Measurements from ENCODE around the gene SEZ6. TPM values are rescaled to one million over a fixed set of nuclear protein-coding genes. Genes with fewer than 3 reads are reported as not detected.
A peak's percentile ranks its signal among the peaks of the same experiment; 100 is the strongest.

Gene SEZ6
- total and polyA plus RNA-seq, 10 of the 15 experiments (the other 5 are each of a cell fraction or from before 2014, with no cell fraction given): 0.05 to 0.87 (median 0.17) TPM; not detected in 4

DNA sequence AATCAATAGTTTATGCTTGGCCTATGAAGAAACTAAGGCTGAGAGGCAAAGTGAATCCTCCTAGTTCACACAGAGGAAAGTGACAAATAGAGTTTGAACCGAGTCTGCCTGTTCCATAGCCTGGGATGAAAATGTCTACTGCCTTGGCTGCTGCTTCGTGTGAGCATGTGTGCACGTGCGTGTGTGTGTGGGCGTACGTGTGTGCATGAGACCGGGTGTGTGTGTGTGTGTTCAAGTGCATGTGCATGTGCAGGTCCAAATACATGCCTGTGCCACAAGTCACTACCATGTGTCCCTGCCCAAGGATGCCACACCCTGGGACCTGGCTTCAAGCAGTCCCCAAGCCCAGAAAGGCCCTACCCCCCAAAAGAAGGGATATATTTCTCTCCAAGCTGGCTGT, 13.6 kb downstream of the SEZ6 start:
- TF ChIP-seq CHD1 (IDR thresholded peaks at IDR 0.05; ENCODE audit: low read depth, low read length): no peak
- TF ChIP-seq BHLHE40 (IDR thresholded peaks at IDR 0.05; ENCODE audit: borderline replicate concordance in 1 of 2, low read depth in 2 of 2, low read length in 1 of 2): 0 out of 4 replicates have a peak, but pooled peaks of 1 of the 2 experiments have one; percentile 11
- Histone ChIP-seq H3K9me3 (replicated peaks; ENCODE audit: control insufficient read depth, insufficient read depth, low read length) (no peaks in the 10 kb centered on the region), H3K27ac (ENCODE audit: control insufficient read depth, insufficient read depth) (no peak overlapping the region), H3K79me2 (ENCODE audit: control insufficient read depth, insufficient read depth, low read length) (no peaks in the 10 kb centered on the region), H3K4me3 (no peak overlapping the region), H3K4me2 (ENCODE audit: control insufficient read depth, insufficient read depth) (no peak overlapping the region), H3K36me3 (ENCODE audit: control insufficient read depth in 2 of 2, insufficient read depth in 2 of 2, low read length in 1 of 2) (no peaks in the 10 kb centered on the region), H4K20me1 (ENCODE audit: control insufficient read depth, insufficient read depth) (no peaks in the 10 kb centered on the region), H3K4me1 (ENCODE audit: control insufficient read depth, insufficient read depth, low read length) (peaks cover 4% of the 10 kb centered on the region; the same call in 1 of the 2 replicates), H2AFZ (ENCODE audit: control insufficient read depth, low read depth, low read length) (no peak overlapping the region), H3K27me3 (replicated peaks in 1 of 2; ENCODE audit: control insufficient read depth in 2 of 2, insufficient read depth in 2 of 2, low read length in 1 of 2) (no peaks in the 10 kb centered on the region; a peak in 1 of 4 replicates), H3K9ac (ENCODE audit: control insufficient read depth, insufficient read depth, low read length) (no peak overlapping the region)
- CTCF ChIA-PET: interaction anchor here (0.5 kb wide), 1 partner anchor 12 kb away, joined by 4 read pairs; no protein-coding TSS in a partner anchor
- BruUV-seq (replicated peaks): no TSS peak
- in situ Hi-C loops (cut with MboI) (no loop called here), intact Hi-C loops (cut with micrococcal nuclease; ENCODE audit: unreplicated experiment) (no loop called here)
- 40% methylated on average over 7 of the region's 7 CpGs for WGBS (ENCODE audit: insufficient coverage, insufficient replicate concordance, low lambda C conversion rate, missing lambda C conversion rate)
- FAIRE-seq (no peak), DNase-seq (ENCODE audit: low read depth, low spot score) (no peak), ATAC-seq (no peak)
- POLR2A ChIA-PET: interaction anchor here (0.6 kb wide), 1 partner anchor 441 kb away, joined by 4 read pairs; no protein-coding TSS in a partner anchor
- RAD21 ChIA-PET (ENCODE audit: unreplicated experiment): no interaction called here
- SMC1A ChIA-PET (ENCODE audit: uncharacterized antibody, unreplicated experiment): no interaction called here

- TF ChIP-seq ZNF207 (IDR thresholded peaks at IDR 0.05; ENCODE audit: borderline replicate concordance) (no peak), E2F4 (IDR thresholded peaks at IDR 0.05; ENCODE audit: low read depth, low read length) (no peak), CBX5 (IDR thresholded peaks at IDR 0.05; ENCODE audit: low read depth) (no peak)
- TF ChIP-seq, protein P1, sequence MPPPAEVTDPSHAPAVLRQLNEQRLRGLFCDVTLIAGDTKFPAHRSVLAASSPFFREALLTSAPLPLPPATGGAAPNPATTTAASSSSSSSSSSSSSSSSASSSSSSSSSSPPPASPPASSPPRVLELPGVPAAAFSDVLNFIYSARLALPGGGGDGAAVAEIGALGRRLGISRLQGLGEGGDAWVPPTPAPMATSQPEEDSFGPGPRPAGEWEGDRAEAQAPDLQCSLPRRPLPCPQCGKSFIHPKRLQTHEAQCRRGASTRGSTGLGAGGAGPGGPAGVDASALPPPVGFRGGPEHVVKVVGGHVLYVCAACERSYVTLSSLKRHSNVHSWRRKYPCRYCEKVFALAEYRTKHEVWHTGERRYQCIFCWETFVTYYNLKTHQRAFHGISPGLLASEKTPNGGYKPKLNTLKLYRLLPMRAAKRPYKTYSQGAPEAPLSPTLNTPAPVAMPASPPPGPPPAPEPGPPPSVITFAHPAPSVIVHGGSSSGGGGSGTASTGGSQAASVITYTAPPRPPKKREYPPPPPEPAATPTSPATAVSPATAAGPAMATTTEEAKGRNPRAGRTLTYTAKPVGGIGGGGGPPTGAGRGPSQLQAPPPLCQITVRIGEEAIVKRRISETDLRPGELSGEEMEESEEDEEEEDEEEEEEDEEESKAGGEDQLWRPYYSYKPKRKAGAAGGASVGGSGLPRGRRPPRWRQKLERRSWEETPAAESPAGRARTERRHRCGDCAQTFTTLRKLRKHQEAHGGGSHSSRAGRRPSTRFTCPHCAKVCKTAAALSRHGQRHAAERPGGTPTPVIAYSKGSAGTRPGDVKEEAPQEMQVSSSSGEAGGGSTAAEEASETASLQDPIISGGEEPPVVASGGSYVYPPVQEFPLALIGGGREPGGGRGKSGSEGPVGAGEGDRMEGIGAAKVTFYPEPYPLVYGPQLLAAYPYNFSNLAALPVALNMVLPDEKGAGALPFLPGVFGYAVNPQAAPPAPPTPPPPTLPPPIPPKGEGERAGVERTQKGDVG (CRISPR knock-in tag; IDR thresholded peaks at IDR 0.05): no peak
- no peak; the same call in 2 of the 3 replicates for ATAC-seq
- Histone ChIP-seq H3K4me1 (ENCODE audit: control insufficient read depth, insufficient read depth, low read length) (peaks cover 4% of the 10 kb centered on the region; the same call in 1 of the 2 replicates), H3K9ac (ENCODE audit: control insufficient read depth, insufficient read depth, low read length) (no peak overlapping the region), H3K27ac (ENCODE audit: control insufficient read depth, insufficient read depth) (no peak overlapping the region), H3K27me3 (replicated peaks in 1 of 2; ENCODE audit: control insufficient read depth in 2 of 2, insufficient read depth in 2 of 2, low read length in 1 of 2) (no peaks in the 10 kb centered on the region; a peak in 1 of 4 replicates), H2AFZ (ENCODE audit: control insufficient read depth, low read depth, low read length) (no peak overlapping the region), H3K4me2 (ENCODE audit: control insufficient read depth, insufficient read depth) (no peak overlapping the region), H3K4me3 (no peak overlapping the region), H3K9me3 (replicated peaks; ENCODE audit: control insufficient read depth, insufficient read depth, low read length) (no peaks in the 10 kb centered on the region), H3K36me3 (ENCODE audit: control insufficient read depth in 2 of 2, insufficient read depth in 2 of 2, low read length in 1 of 2) (no peaks in the 10 kb centered on the region), H4K20me1 (ENCODE audit: control insufficient read depth, insufficient read depth) (no peaks in the 10 kb centered on the region), H3K79me2 (ENCODE audit: control insufficient read depth, insufficient read depth, low read length) (no peaks in the 10 kb centered on the region)
- CTCF ChIA-PET: interaction anchor here (0.5 kb wide), 1 partner anchor 12 kb away, joined by 4 read pairs; no protein-coding TSS in a partner anchor
- WGBS (ENCODE audit: insufficient coverage, insufficient replicate concordance, low lambda C conversion rate, missing lambda C conversion rate): 46% methylated on average over 8 of the region's 8 CpGs
- RAD21 ChIA-PET (ENCODE audit: unreplicated experiment): no interaction called here
- in situ Hi-C loops (cut with MboI) (no loop called here), intact Hi-C loops (cut with micrococcal nuclease; ENCODE audit: unreplicated experiment) (no loop called here)
- SMC1A ChIA-PET (ENCODE audit: uncharacterized antibody, unreplicated experiment): no interaction called here
- no peak for FAIRE-seq
- DNase-seq (ENCODE audit: low read depth, low spot score): no peak
- POLR2A ChIA-PET: no interaction called here
- no TSS peak for BruUV-seq (replicated peaks)
These were observed 14.1 kb downstream of the SEZ6 start for GRCh38 chr17:28991779-28992178.

Data from GM12878 (cell line).